DND-41 (cell line): ENCODE data around the gene PLA2R1.

Experiments used
- EZH2 ChIP-seq: IDR thresholded peaks from 3 replicates; pipeline ENCODE4 v1.6.1; 2012; ENCODE audit warnings: borderline replicate concordance, low read depth, mild to moderate bottlenecking, moderate library complexity, low read length, inconsistent platforms; ENCODE audit not compliant: severe bottlenecking
- TF ChIP-seq, protein P1 (sequence below): IDR thresholded peaks from 2 replicates; pipeline ENCODE4 v1.5.1; 2012; ENCODE audit warnings: borderline replicate concordance, low read length, moderate library complexity, mild to moderate bottlenecking; ENCODE audit not compliant: poor library complexity, severe bottlenecking; ENCODE audit errors: extremely low read depth

DNA sequence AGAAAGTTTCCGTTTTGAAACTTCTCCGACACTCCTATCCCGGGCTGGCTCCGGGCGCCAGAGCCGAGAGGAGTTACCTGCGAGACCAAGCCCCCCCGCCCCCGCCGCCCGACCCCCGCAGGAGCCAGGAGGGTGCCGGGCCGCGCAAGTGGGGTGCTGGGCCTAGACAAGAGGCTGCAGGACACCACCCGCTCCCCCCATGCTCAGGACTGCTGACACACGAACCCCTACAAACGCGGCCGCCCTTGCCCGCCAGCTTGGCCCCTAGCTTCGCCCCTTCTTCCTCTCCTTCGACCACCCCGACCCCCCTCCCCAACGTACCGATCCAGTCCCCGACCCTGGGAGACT, 497 bp downstream of the PLA2R1 start:
- TF ChIP-seq, protein P1, sequence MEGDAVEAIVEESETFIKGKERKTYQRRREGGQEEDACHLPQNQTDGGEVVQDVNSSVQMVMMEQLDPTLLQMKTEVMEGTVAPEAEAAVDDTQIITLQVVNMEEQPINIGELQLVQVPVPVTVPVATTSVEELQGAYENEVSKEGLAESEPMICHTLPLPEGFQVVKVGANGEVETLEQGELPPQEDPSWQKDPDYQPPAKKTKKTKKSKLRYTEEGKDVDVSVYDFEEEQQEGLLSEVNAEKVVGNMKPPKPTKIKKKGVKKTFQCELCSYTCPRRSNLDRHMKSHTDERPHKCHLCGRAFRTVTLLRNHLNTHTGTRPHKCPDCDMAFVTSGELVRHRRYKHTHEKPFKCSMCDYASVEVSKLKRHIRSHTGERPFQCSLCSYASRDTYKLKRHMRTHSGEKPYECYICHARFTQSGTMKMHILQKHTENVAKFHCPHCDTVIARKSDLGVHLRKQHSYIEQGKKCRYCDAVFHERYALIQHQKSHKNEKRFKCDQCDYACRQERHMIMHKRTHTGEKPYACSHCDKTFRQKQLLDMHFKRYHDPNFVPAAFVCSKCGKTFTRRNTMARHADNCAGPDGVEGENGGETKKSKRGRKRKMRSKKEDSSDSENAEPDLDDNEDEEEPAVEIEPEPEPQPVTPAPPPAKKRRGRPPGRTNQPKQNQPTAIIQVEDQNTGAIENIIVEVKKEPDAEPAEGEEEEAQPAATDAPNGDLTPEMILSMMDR, result no peak
- no peak for TF ChIP-seq EZH2
